Kidney (tissue), 14 donors: ENCODE measurements around the gene LRFN3. TPM values are rescaled to one million over a fixed set of nuclear protein-coding genes. Genes with fewer than 3 reads are reported as not detected.
A peak's percentile ranks its signal among the peaks of the same experiment; 100 is the strongest.

Experiments
- DNase-seq, 5 donors: peaks; one replicate each; pipeline ENCODE4 v3.0.0-alpha.2; 2013 to 2020
- FAIRE-seq: peaks from 2 replicates; lab custom pipeline; 2012; peaks lifted over from hg19 to GRCh38; lab: Jason Lieb, UNC
- H3K27ac ChIP-seq, 2 donors: one replicate each; pipeline ENCODE4 v1.7.0; 2013; ENCODE audit warnings: low read depth in 2 of 2, low read length in 2 of 2, inconsistent platforms in 1 of 2
- H3K27me3 ChIP-seq: one replicate; pipeline ENCODE4 v1.7.1; 2013; ENCODE audit warnings: low read length, inconsistent platforms; ENCODE audit not compliant: control insufficient read depth, insufficient read depth
- H3K36me3 ChIP-seq, 3 donors: one replicate each; pipeline versions ENCODE4 v1.7.0 to v1.7.1; 2013; ENCODE audit warnings: low read length in 3 of 3, control low read depth in 1 of 3, inconsistent platforms in 1 of 3; ENCODE audit not compliant: insufficient read depth in 3 of 3, control insufficient read depth in 2 of 3
- H3K4me1 ChIP-seq, 3 donors: one replicate each; pipeline versions ENCODE4 v1.7.0 to v1.7.1; 2013; ENCODE audit warnings: low read length in 3 of 3, inconsistent platforms in 1 of 3, low read depth in 1 of 3; ENCODE audit not compliant: control insufficient read depth in 2 of 3, insufficient read depth in 2 of 3
- H3K4me3 ChIP-seq, 3 donors: one replicate each; pipeline versions ENCODE4 v1.7.0 to v1.8.1; 2013; ENCODE audit warnings: low read length in 3 of 3, control low read depth in 1 of 3, inconsistent platforms in 1 of 3
- H3K9ac ChIP-seq, 3 donors: one replicate each; pipeline versions ENCODE4 v1.7.0 to v1.7.1; 2013; ENCODE audit warnings: low read length in 3 of 3, control low read depth in 1 of 3, inconsistent platforms in 1 of 3
- H3K9me3 ChIP-seq, 3 donors: one replicate each; pipeline versions ENCODE4 v1.7.0 to v1.7.1; 2013; ENCODE audit warnings: low read length in 3 of 3, control low read depth in 1 of 3, inconsistent platforms in 1 of 3; ENCODE audit not compliant: control insufficient read depth in 2 of 3, insufficient read depth in 1 of 3
- intact Hi-C: fragments of 100-400 bp; cut with DNase I; formaldehyde crosslinking; loops from one replicate; pipeline ENCODE4 v1.11.1; 2022
- polyA plus RNA-seq: library from polyadenylated mRNA; stranded (reverse); fragments of 350-450 nt; fragmentation: Illumina TruSeq; extraction: RNeasy Lipid Tissue Mini Kit (QIAGEN cat#74804); gene quantifications from one replicate; pipeline ENCODE4 v1.2.3, GENCODE V29; 2014; ENCODE audit warnings: low read depth, low replicate concordance; ENCODE audit not compliant: insufficient read depth
- total RNA-seq: library from RNA; stranded (reverse); fragmentation: NEBNext Ultra II Directional; extraction: Animal tissue kit (Norgen Biotek cat#: 25700); gene quantifications from one replicate; pipeline ENCODE4 v1.2.1, GENCODE V29; 2021
- TF ChIP-seq, protein P1 (sequence below): IDR thresholded peaks from 3 replicates; pipeline ENCODE4 v1.5.1; 2012; ENCODE audit warnings: mild to moderate bottlenecking, moderate library complexity, borderline replicate concordance; ENCODE audit not compliant: insufficient read depth; ENCODE audit errors: extremely low read depth
- donor health status: control.
- donor health status: control.
- donor health status: control.
- donor health status: control.
- donor health status: control.
- donor health status: DM: yes; HTN: yes; CAD: no.
- donor health status: Normal renal cell carcinoma (clear cell type).

LRFN3 gene
- total and polyA plus RNA-seq, 2 donors from 2014 or later, result 8.2 to 9.4 TPM

DNA sequence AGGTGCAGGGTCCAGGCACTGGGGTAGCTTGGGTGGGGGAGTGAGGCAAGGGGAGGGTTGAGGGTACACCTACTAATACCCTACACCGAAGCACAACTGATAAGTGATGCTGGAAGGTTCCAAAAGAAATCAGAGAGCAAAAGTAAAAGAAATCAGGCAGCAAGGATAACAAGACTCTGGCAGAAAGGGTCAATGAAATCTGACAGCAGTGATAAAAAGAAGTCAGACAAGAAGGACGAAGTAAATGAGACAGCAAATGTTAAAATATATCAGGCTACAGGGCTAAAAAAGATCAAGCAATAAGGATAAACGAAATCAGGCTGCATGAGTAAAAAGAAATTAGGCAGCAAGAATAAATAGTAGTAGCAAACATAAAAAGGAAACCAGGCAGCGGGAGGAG, 4.7 kb downstream of the LRFN3 start:
- no peak overlapping the region for H3K4me3 ChIP-seq
- H3K27me3 ChIP-seq, result no peaks in the 10 kb centered on the region
- intact Hi-C loops, result no loop called here
- DNase-seq, result no peak
- no peaks in the 10 kb centered on the region for H3K9me3 ChIP-seq
- FAIRE-seq, result no peak
- H3K9ac ChIP-seq, result no peak overlapping the region
- H3K36me3 ChIP-seq, result no peaks in the 10 kb centered on the region
- H3K27ac ChIP-seq, result no peak overlapping the region
- H3K4me1 ChIP-seq, result peaks cover under 1 to 17% (median 11%) of the 10 kb centered on the region in 3 donors
- TF ChIP-seq, protein P1, sequence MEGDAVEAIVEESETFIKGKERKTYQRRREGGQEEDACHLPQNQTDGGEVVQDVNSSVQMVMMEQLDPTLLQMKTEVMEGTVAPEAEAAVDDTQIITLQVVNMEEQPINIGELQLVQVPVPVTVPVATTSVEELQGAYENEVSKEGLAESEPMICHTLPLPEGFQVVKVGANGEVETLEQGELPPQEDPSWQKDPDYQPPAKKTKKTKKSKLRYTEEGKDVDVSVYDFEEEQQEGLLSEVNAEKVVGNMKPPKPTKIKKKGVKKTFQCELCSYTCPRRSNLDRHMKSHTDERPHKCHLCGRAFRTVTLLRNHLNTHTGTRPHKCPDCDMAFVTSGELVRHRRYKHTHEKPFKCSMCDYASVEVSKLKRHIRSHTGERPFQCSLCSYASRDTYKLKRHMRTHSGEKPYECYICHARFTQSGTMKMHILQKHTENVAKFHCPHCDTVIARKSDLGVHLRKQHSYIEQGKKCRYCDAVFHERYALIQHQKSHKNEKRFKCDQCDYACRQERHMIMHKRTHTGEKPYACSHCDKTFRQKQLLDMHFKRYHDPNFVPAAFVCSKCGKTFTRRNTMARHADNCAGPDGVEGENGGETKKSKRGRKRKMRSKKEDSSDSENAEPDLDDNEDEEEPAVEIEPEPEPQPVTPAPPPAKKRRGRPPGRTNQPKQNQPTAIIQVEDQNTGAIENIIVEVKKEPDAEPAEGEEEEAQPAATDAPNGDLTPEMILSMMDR, result no peak

DNA sequence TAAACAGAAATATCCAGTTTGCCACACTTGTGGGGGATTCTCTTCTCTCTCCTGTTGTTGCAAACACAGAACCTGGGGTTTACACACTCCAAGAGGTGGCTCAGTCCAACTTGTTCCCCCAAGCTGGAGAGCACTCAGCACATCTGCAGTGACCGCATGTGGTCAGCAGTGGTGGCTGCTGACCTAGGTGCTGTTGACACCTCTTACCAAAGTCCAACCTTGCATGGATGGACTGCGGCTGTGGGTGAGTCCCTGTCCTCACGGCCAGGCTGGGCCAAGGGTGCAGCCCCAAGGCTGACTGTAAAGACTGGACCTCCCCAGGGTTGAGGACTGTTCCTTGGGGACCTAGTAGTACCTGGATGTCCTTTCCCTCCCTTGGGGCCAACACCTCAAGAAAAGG, 6.1 kb downstream of the LRFN3 start:
- DNase-seq (peak in 1 of 5 donors; percentile 20), FAIRE-seq (no peak)
- H3K4me1 ChIP-seq, result peaks cover 0 to 8% (median 6%) of the 10 kb centered on the region in 3 donors
- no peaks in the 10 kb centered on the region for H3K9me3 ChIP-seq
- H3K9ac ChIP-seq, result no peak overlapping the region
- no peak overlapping the region for H3K27ac ChIP-seq
- H3K36me3 ChIP-seq, result no peaks in the 10 kb centered on the region
- intact Hi-C loops, result no loop called here
- TF ChIP-seq, protein P1, result no peak
- H3K27me3 ChIP-seq, result no peaks in the 10 kb centered on the region
- no peak overlapping the region for H3K4me3 ChIP-seq

GRCh38 chr19:35943321-35944301, 7.4 kb downstream of the LRFN3 start:
- TF ChIP-seq, protein P1, result no peak
- Histone ChIP-seq H3K9me3 (no peaks in the 10 kb centered on the region), H3K4me3 (no peak overlapping the region), H3K27me3 (no peaks in the 10 kb centered on the region), H3K36me3 (no peaks in the 10 kb centered on the region), H3K27ac (no peak overlapping the region), H3K9ac (no peak overlapping the region), H3K4me1 (no peaks in the 10 kb centered on the region)
- DNase-seq, result peak in 1 of 5 donors; percentile 24
- FAIRE-seq, result no peak
- intact Hi-C loops, result no loop called here
